Activated naive CD4-positive, alpha-beta T cell treated with anti-CD3 and anti-CD28 coated beads for 36 hours (primary cell): ENCODE results near the gene RIC1. TPM values are rescaled to one million over a fixed set of nuclear protein-coding genes. Genes with fewer than 3 reads are reported as not detected.
"Not testable (repeated sequence)": the region's sequence is repeated elsewhere in the genome, so short reads cannot be mapped to it uniquely, and the experiment has no call there.

Experiments
- CTCF ChIA-PET: fragments of 350-600 bp; sonication (Branson Sonifier 250); formaldehyde crosslinking; loops from one replicate; lab custom pipeline; 2021; ENCODE audit warnings: antibody characterized with exemption; lab: Charles Lee
- DNase-seq: peaks from one replicate; pipeline ENCODE4 v3.0.0-alpha.2; 2020
- H3K27ac Mint-ChIP-seq: one replicate; pipeline ENCODE4 v1.8.0; 2021; ENCODE audit warnings: mild to moderate bottlenecking, mixed read lengths
- H3K27me3 Mint-ChIP-seq: one replicate; pipeline ENCODE4 v1.8.0; 2021; ENCODE audit warnings: low read depth, mixed read lengths
- H3K36me3 Mint-ChIP-seq: one replicate; pipeline ENCODE4 v1.8.0; 2021; ENCODE audit warnings: low read depth, mixed read lengths
- H3K4me1 Mint-ChIP-seq: one replicate; pipeline ENCODE4 v1.8.0; 2021; ENCODE audit warnings: low read depth, mixed read lengths
- H3K4me3 Mint-ChIP-seq: one replicate; pipeline ENCODE4 v1.8.0; 2021; ENCODE audit warnings: mild to moderate bottlenecking, moderate library complexity, mixed read lengths
- H3K9me3 Mint-ChIP-seq: one replicate; pipeline ENCODE4 v1.8.0; 2021; ENCODE audit warnings: mixed read lengths
- intact Hi-C: fragments of 100-400 bp; cut with micrococcal nuclease; formaldehyde crosslinking; loops from one replicate; pipeline ENCODE4 v1.15.1; 2023
- total RNA-seq, 2 experiments: library from RNA; stranded (reverse); gene quantifications; one replicate each; pipeline ENCODE4 v1.2.3, GENCODE V29; 2021

RIC1 gene
- total RNA-seq, 2 experiments from 2014 or later: 14.5 to 16.4 TPM

DNA sequence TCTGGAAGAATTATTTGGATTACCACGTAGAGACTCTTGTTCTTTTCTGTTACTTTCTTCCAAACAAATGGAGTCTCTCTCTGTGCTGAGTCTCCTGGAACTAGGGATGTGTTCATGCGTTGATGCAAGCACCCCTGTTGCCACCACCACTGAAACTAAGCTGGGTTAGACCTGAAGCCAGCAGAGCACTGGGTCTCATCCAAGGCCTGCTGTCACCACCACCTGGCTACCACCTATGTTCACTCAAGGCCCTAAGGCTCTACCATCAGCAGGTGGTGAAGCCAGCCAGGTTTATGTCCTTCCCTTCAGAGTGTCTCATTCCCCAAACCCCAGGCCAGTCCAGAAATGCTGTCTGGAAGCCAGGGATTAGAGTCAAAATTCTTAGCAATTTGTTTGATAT is 13.3 kb downstream of the RIC1 start:
- Mint-ChIP-seq H3K27ac (no peak overlapping the region), H3K4me1 (peaks cover 52% of the 10 kb centered on the region), H3K9me3 (peaks cover 38% of the 10 kb centered on the region), H3K4me3 (no peak overlapping the region), H3K27me3 (no peaks in the 10 kb centered on the region), H3K36me3 (peaks cover 46% of the 10 kb centered on the region)
- DNase-seq: no peak
- intact Hi-C loops: no loop called here
- CTCF ChIA-PET: no interaction called here

DNA sequence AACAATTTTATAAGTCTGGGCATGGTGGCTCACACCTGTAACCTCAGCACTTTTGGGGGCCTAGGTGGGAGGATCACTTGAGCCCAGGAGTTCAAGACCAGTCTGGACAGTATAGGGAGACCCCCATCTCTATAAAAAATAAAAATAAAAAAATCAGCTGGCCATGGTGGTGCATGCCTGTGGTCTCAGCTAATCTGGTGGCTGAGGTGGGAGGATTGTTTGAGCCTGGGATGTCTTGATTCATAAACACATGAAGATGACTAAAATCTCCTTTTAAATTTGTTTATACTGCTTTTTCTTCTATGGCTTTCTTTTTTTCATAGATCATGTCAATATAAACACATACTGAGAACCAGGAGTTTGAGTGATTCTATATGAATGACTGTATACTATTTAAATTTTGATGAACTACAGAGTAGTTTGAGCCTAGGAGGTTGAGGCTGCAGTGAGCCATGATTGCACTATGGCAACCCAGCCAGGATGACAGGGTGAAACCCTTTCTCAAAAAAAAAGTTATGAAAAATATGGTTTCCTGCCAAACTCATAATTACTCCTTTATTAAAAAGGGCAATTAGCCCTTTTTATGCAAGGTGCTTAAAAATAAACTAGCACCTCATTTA is 14.2 kb downstream of the RIC1 start:
- DNase-seq: peak; percentile 37

DNA sequence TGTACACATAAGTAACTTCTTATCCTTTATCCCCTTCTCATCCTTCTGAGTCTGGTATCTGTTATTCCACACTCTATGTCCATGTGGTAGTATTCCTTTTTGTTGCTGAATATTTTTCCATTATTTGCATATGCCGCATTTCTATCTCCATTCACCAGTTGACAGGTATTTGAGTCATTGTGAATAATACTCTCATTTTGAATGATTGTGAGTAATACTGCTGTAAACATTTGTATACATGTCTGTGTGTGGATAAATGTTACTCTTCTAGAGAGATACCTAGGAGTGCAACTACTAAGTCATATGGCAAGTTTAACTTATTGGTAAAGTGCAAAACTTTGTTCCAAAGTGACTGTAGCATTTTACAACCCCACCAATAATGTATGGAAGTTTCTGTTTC is 15.6 kb downstream of the RIC1 start:
- no peaks in the 10 kb centered on the region for H3K27me3 Mint-ChIP-seq
- H3K9me3 Mint-ChIP-seq: peaks cover 37% of the 10 kb centered on the region
- intact Hi-C loops: loop anchor here (1.0 kb wide), 1 partner anchor 266 kb away; no protein-coding TSS in a partner anchor
- no peak overlapping the region for H3K27ac Mint-ChIP-seq
- CTCF ChIA-PET: no interaction called here
- H3K36me3 Mint-ChIP-seq: peaks cover 39% of the 10 kb centered on the region
- no peak for DNase-seq
- H3K4me1 Mint-ChIP-seq: peaks cover 43% of the 10 kb centered on the region
- no peak overlapping the region for H3K4me3 Mint-ChIP-seq

More for the DNA sequence above, 14.2 kb downstream of the RIC1 start:
- Mint-ChIP-seq H3K9me3 (peaks cover 36% of the 10 kb centered on the region), H3K27ac (no peak overlapping the region), H3K27me3 (no peaks in the 10 kb centered on the region), H3K4me1 (peaks cover 53% of the 10 kb centered on the region), H3K4me3 (no peak overlapping the region), H3K36me3 (peaks cover 41% of the 10 kb centered on the region)
- intact Hi-C loops: loop anchor here (1.0 kb wide), 1 partner anchor 14 kb away; the partner anchor contains the start of gene RIC1
- CTCF ChIA-PET: no interaction called here

DNA sequence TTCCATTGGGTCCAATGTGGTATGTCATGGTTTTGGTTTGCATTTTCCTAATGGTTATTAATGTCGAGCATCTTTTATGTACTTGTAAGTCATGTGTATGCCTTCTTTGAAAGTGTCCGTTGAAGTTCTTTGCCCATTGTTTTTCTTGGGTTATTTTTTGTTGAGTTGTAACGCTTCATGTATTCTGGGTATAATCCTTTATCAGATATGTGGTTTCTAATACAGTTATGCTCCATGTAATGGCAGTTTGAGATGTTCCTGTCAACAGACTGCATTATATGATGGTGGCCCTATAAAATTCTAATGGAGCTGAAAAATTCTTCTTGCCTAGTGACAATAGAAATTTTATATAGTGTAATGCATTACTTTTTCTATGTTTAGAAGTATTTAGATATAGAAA is 17.2 kb downstream of the RIC1 start:
- peaks cover 32% of the 10 kb centered on the region for H3K36me3 Mint-ChIP-seq
- no peak overlapping the region for H3K4me3 Mint-ChIP-seq
- no peak overlapping the region for H3K27ac Mint-ChIP-seq
- no peak for DNase-seq
- H3K27me3 Mint-ChIP-seq: no peaks in the 10 kb centered on the region
- CTCF ChIA-PET: no interaction called here
- intact Hi-C loops: no loop called here
- H3K9me3 Mint-ChIP-seq: peaks cover 34% of the 10 kb centered on the region
- peaks cover 38% of the 10 kb centered on the region for H3K4me1 Mint-ChIP-seq

DNA sequence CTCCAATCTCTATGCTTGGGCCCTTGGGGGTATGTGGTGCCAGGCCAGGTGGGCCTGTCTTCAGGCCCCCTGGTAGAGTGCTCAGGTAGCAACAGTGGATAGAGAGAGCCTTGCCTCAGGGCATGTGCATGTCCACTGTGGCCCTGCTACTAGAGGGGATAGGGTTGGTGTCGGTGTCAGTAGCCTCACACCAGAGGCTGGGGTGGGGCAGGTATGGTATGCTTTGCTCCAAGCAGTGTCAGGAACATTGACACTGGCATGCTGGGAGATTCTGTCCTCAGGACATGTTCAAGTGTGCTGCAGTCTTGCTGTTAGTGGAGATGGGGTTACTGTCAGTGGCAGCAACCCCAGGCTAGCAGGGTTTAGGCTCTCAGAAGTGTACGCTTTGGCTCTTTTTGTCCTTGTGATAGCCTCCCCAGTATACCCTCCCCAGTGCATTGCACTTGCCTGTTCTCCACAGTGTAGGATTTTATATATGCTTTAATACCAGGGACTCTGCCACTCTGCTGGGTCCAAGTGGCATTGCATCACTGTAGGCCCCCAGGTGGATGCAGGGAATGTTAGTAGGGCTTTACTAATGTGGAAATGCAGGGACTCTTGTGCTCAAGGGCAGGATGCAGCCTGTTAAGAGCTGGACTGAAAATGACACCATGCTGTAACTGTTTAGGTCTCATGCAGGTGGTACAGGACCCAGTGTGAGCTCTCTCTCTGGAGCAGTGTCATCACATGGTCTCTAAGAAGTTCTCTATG is 21.6 kb downstream of the RIC1 start:
- Mint-ChIP-seq H3K36me3 (peaks cover 42% of the 10 kb centered on the region), H3K4me1 (peaks cover 12% of the 10 kb centered on the region), H3K9me3 (peaks cover 53% of the 10 kb centered on the region), H3K27me3 (no peaks in the 10 kb centered on the region), H3K4me3 (no peak overlapping the region), H3K27ac (no peak overlapping the region)
- DNase-seq: no peak
- intact Hi-C loops: no loop called here
- CTCF ChIA-PET: interaction anchor here (0.8 kb wide), 1 partner anchor 464 kb away, joined by 3 read pairs; no protein-coding TSS in a partner anchor

DNA sequence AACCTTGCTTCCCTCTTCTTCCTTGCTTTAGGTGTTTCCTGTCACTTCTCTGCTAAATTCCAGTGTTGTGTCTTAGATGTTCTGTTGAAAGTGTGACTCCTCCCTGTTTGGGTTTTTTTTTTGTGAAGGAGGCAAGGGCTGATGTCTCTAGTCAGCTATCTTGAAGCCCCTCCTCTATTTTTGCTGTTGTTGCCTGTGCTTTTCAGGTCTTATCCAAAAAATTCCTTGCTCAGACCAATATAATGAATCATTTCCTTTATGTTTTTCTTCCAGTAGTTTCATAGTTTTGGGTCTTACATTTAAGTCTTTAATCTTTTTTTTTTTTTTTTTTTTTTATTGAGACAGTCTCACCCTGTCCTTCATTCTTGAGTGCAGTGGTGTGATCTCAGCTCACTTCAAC is 22.3 kb downstream of the RIC1 start:
- CTCF ChIA-PET: interaction anchor here (0.8 kb wide), 1 partner anchor 465 kb away, joined by 3 read pairs; no protein-coding TSS in a partner anchor
- DNase-seq: no peak
- H3K4me3 Mint-ChIP-seq: no peak overlapping the region
- peaks cover 42% of the 10 kb centered on the region for H3K36me3 Mint-ChIP-seq
- no peak overlapping the region for H3K27ac Mint-ChIP-seq
- intact Hi-C loops: no loop called here
- peaks cover 9% of the 10 kb centered on the region for H3K4me1 Mint-ChIP-seq
- no peaks in the 10 kb centered on the region for H3K27me3 Mint-ChIP-seq
- H3K9me3 Mint-ChIP-seq: peaks cover 54% of the 10 kb centered on the region

DNA sequence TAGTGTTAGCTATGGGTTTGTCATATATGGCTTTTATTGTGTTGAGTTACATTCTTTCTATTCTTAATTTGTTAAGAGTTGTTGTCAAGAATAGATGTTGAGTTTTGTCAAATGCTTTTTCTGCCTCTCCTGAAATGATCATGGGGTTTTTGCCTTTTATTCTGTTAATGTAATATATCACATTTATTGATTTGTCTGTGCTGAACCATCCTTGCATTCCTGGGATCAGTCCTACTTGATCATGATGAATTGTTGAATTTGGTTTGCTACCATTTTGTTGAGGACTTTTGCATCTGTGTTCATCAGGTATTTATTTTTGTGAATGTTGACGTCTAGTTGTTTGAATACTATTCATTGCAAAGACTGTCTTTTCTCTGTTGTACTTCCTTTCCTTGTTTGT is 23.9 kb downstream of the RIC1 start:
- intact Hi-C loops: no loop called here
- Mint-ChIP-seq H3K36me3 (peaks cover 41% of the 10 kb centered on the region), H3K9me3 (peaks cover 43% of the 10 kb centered on the region), H3K27me3 (no peaks in the 10 kb centered on the region), H3K4me3 (no peak overlapping the region), H3K4me1 (peaks cover 6% of the 10 kb centered on the region), H3K27ac (no peak overlapping the region)
- no peak for DNase-seq
- CTCF ChIA-PET: no interaction called here

DNA sequence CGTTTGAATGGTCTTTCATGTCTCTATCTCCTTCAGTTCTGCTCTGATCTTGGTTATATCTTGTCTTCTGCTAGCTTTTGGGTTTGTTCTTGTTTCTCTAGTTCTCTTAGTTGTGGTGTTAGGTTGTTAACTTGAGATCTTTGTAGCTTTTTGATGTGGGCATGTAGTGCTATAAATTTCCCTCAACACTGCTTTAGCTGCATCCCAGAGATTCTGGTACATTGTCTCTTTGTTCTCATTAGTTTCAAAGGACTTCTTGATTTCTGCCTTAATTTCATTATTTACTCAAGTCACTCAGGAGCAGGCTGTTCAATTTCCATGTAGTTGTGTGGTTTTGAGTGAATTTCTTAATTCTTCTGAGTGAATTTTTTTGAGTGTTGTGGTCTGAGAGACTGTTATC is 33.9 kb downstream of the RIC1 start:
- H3K27ac Mint-ChIP-seq, H3K27me3 Mint-ChIP-seq, intact Hi-C loops, DNase-seq, H3K4me3 Mint-ChIP-seq, CTCF ChIA-PET: not testable (repeated sequence)
- H3K4me1 Mint-ChIP-seq: peaks cover 39% of the 10 kb centered on the region
- peaks cover 37% of the 10 kb centered on the region for H3K9me3 Mint-ChIP-seq
- H3K36me3 Mint-ChIP-seq: peaks cover 54% of the 10 kb centered on the region

DNA sequence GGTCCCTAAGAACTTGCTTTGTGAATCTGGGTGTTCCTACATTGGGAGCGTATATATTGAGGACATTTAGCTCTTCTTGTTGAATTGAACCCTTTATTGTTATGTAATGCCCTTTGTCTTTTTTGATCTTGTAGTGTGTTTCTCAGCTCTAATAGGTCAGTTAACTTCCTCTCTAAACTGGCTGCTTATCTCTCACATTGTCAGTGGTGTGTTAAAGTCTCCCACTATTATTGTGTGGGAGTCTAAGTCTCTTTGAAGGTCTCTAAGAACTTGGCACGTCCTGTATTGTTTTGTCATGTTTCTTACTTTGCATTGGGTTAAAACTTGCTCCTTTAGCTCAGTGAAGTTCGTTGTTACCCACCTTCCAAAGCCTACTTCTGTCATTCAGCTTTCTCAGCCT is 36.2 kb downstream of the RIC1 start:
- CTCF ChIA-PET: interaction anchor here (1.0 kb wide), 1 partner anchor 478 kb away, joined by 4 read pairs; no protein-coding TSS in a partner anchor
- no peak for DNase-seq
- intact Hi-C loops: no loop called here
- peaks cover 44% of the 10 kb centered on the region for H3K4me1 Mint-ChIP-seq
- H3K27ac Mint-ChIP-seq: no peak overlapping the region
- no peak overlapping the region for H3K4me3 Mint-ChIP-seq
- no peaks in the 10 kb centered on the region for H3K27me3 Mint-ChIP-seq
- peaks cover 45% of the 10 kb centered on the region for H3K36me3 Mint-ChIP-seq
- peaks cover 33% of the 10 kb centered on the region for H3K9me3 Mint-ChIP-seq

DNA sequence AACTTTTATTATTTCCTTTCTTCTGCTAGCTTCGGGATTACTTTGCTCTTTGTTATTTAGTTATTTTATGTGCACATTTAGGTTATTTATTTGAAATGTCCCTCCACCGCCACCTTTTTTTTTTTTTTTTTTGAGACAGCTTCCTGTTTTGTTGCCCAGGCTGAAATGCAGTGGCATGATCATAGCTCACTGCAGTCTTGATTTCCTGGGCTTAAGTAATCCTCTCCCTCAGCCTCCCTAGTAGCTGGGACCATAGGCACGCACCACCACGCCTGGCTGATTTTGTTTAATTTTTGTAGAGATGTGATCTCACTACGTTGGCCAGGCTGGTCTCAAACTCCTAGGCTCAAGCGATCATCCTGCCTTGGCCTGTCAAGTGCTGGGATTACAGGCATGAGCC is 38.5 kb downstream of the RIC1 start:
- DNase-seq: no peak
- peaks cover 15% of the 10 kb centered on the region for H3K9me3 Mint-ChIP-seq
- H3K4me1 Mint-ChIP-seq: peaks cover 56% of the 10 kb centered on the region
- no peak overlapping the region for H3K27ac Mint-ChIP-seq
- intact Hi-C loops: no loop called here
- peaks cover 26% of the 10 kb centered on the region for H3K36me3 Mint-ChIP-seq
- H3K4me3 Mint-ChIP-seq: no peak overlapping the region
- H3K27me3 Mint-ChIP-seq: no peaks in the 10 kb centered on the region
- CTCF ChIA-PET: no interaction called here

DNA sequence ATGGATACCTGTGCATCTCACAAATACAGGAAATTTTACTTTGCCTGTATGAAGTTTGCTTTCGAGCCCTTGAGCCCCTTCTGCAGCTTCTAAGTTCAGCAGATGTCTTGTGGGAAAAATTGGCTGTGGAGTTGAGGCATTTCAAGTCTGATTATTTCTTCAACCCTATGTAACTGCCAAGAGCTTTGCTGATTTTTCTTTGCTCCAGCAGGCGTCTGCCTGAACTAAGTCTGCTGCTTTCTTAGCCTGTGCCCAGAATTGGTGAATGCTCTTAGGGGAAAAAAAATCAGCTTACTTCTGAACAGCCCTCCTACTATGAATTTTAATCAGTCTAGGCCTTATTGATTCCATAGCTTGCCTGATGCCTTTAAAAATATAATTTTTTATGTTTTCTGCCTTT is 41.2 kb downstream of the RIC1 start:
- CTCF ChIA-PET: no interaction called here
- no peak overlapping the region for H3K27ac Mint-ChIP-seq
- intact Hi-C loops: loop anchor here (5.0 kb wide), 1 partner anchor 37 kb away; no protein-coding TSS in a partner anchor
- peaks cover 3% of the 10 kb centered on the region for H3K9me3 Mint-ChIP-seq
- peaks cover 14% of the 10 kb centered on the region for H3K36me3 Mint-ChIP-seq
- H3K27me3 Mint-ChIP-seq: no peaks in the 10 kb centered on the region
- peaks cover 50% of the 10 kb centered on the region for H3K4me1 Mint-ChIP-seq
- H3K4me3 Mint-ChIP-seq: no peak overlapping the region
- no peak for DNase-seq

DNA sequence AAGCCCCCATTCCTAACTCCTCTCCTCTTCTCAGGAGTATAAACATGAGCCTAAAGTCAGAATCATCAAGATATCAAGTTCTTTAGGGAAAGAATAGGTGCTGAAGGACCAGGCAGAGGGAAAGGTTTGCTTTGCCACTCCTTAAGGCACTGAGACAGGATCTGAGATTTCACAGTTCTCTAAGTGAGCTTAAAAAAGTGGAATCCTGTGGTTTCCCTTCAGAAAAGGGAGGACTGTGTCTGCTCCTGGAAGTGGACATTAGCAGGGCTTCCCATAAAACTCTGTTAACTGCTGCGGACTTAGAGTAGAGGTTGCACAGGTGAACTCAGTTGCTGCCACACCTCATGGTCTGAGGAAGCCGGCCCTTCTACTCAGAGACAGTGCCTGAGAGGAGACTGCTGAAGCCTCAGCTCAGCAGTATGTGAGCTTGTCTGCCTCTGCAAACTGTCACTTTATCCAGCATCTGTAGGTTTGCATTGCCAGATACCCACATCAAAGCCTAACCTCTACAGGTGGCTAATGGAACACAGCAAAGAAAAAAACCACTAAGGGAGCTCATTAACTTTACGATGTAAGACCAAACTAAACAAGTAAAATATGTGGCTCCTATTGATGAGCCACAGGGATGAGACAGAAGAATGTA is 42.9 kb downstream of the RIC1 start:
- Mint-ChIP-seq H3K27me3 (no peaks in the 10 kb centered on the region), H3K4me1 (peaks cover 35% of the 10 kb centered on the region), H3K36me3 (peaks cover 7% of the 10 kb centered on the region), H3K4me3 (no peak overlapping the region), H3K27ac (no peak overlapping the region), H3K9me3 (peaks cover 3% of the 10 kb centered on the region)
- peak; percentile 14 for DNase-seq
- CTCF ChIA-PET: interaction anchor here (0.6 kb wide), 1 partner anchor 58 kb away, joined by 6 read pairs; no protein-coding TSS in a partner anchor
- intact Hi-C loops: loop anchor here (5.0 kb wide), 1 partner anchor 35 kb away; no protein-coding TSS in a partner anchor
